Hindlimb muscle (tissue), 1 donor: ENCODE measurements around the gene XRCC3. TPM values are rescaled to one million over a fixed set of nuclear protein-coding genes. Genes with fewer than 3 reads are reported as not detected.
"Not testable (repeated sequence)": the region's sequence is repeated elsewhere in the genome, so short reads cannot be mapped to it uniquely, and the experiment has no call there.

ENCODE experiments used
- DNase-seq: peaks from one replicate; pipeline ENCODE4 v3.0.0-alpha.2; 2013
- polyA plus RNA-seq: library from polyadenylated mRNA; unstranded; fragments of 120-200 nt; gene quantifications from one replicate; pipeline ENCODE4 v1.2.1, GENCODE V29; 2013; ENCODE audit not compliant: insufficient read length

Gene XRCC3
- polyA plus RNA-seq, 1 donor: 11.3 TPM

GRCh38 chr14:103692159-103692558, 23.1 kb downstream of the XRCC3 start:
- DNase-seq: no peak

- not testable (repeated sequence) for DNase-seq
Measured at GRCh38 chr14:103691655-103692054, 23.6 kb downstream of the XRCC3 start.

- DNase-seq: no peak
Measured at GRCh38 chr14:103690332-103690731, 24.9 kb downstream of the XRCC3 start.

- no peak for DNase-seq
Measured at GRCh38 chr14:103688906-103689902, 26.0 kb downstream of the XRCC3 start.

- DNase-seq: no peak
Measured at GRCh38 chr14:103688441-103688840, 26.8 kb downstream of the XRCC3 start.

- DNase-seq: no peak
Measured at GRCh38 chr14:103687712-103688111, 27.5 kb downstream of the XRCC3 start.

- no peak for DNase-seq
Measured at GRCh38 chr14:103686831-103687485, 28.3 kb downstream of the XRCC3 start.

GRCh38 chr14:103685276-103686211, 29.7 kb downstream of the XRCC3 start:
- DNase-seq: no peak

GRCh38 chr14:103684871-103685270, 30.4 kb downstream of the XRCC3 start:
- DNase-seq: no peak

- peak; percentile 63 for DNase-seq
Measured at GRCh38 chr14:103684471-103684870, 30.8 kb downstream of the XRCC3 start.

GRCh38 chr14:103683139-103683538, 32.1 kb downstream of the XRCC3 start:
- no peak for DNase-seq

GRCh38 chr14:103680491-103681231, 34.6 kb downstream of the XRCC3 start:
- no peak for DNase-seq

GRCh38 chr14:103679351-103679750, 35.9 kb downstream of the XRCC3 start:
- DNase-seq: no peak

GRCh38 chr14:103676881-103677675, 38.2 kb downstream of the XRCC3 start:
- no peak for DNase-seq

GRCh38 chr14:103675957-103676356, 39.3 kb downstream of the XRCC3 start:
- DNase-seq: no peak

- no peak for DNase-seq
Measured at GRCh38 chr14:103671911-103672310, 43.3 kb downstream of the XRCC3 start.

- DNase-seq: no peak
Measured at GRCh38 chr14:103669370-103669769, 45.9 kb downstream of the XRCC3 start.

- DNase-seq: no peak
Measured at GRCh38 chr14:103668117-103668516, 47.1 kb downstream of the XRCC3 start.

- DNase-seq: no peak
Measured at GRCh38 chr14:103667671-103668070, 47.6 kb downstream of the XRCC3 start.

- DNase-seq: no peak
Measured at GRCh38 chr14:103663506-103663905, 51.7 kb downstream of the XRCC3 start.

- no peak for DNase-seq
Measured at GRCh38 chr14:103662591-103662990, 52.7 kb downstream of the XRCC3 start.
